ENCODE measurements around the gene LDB2.

LDB2 gene

DNA sequence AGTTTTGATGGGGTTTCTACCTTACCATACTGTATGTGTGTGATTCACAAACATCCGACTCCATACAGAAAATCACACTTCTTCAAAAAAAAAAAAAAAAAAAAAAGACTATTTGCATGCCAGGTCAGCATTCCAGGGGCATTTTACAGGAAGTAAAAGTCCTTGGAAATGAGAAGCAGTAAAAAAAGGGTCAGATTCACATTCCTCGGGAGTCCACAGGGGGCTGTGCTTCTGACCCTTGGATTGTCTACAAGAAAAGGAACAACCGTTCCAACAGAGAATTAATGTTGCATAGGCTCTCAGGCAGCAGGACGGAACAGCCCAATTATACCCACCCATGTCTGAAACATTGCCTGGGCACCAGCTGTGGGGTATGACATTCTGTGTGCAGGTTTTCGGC is 290.3 kb downstream of the LDB2 start:
- DNase-seq (ENCODE audit: extremely low spot score), result no peak
- TF ChIP-seq TARDBP (IDR thresholded peaks at IDR 0.05), result no peak
- no peak for TF ChIP-seq LEF1 (IDR thresholded peaks at IDR 0.05; ENCODE audit: borderline replicate concordance)
- TF ChIP-seq NFRKB (IDR thresholded peaks at IDR 0.05), result no peak
- no peak for TF ChIP-seq FOXM1 (IDR thresholded peaks at IDR 0.05; ENCODE audit: borderline replicate concordance)
- TF ChIP-seq SP1 (IDR thresholded peaks at IDR 0.05), result no peak
- no peak for TF ChIP-seq FOXA1 (IDR thresholded peaks at IDR 0.05)
- TF ChIP-seq HDGF (IDR thresholded peaks at IDR 0.05; ENCODE audit: borderline replicate concordance), result no peak
- no peak for TF ChIP-seq FOXK2 (IDR thresholded peaks at IDR 0.05)
- no peak for TF ChIP-seq PKNOX1 (IDR thresholded peaks at IDR 0.05)
- TF ChIP-seq ELF4 (IDR thresholded peaks at IDR 0.05), result no peak
- ChIA-PET CTCF (no interaction called here), POLR2A (no interaction called here)

DNA sequence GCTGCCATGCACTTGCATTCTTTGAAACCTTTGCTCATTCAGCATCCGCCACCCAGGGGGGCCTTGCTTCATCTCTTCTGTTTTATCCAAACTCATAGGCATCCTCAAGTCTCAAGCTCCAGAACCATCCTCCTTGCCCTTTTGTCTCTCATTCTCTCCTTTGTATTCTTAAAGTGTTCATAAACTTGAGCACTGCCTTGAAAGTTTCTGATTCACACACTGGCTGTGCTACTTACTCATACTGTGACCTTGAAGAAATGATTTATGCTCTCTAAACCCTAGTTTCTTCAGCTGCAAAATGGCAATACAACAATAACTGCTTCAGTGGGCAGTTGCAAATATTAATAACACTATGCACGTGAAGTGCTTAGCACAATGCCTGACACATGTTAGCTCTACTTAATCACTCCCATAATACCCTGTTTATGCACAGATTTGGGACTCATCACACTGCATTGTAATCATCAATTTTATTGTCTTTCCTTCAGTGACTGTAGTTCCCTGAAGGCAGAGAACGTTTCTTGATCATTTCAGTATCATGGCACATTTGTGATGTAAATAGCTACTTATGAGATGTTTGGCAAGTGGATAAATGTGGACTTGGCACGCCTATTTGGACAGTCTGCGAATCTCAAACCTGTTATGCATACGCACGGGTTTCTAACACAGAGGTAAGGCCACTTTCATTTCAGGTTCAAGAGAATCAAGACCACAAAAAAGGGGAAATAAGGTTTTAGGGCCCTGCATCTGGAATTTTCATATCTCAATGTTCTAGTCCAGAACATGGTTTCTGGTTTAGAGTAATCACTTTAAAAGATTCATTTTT is 291.0 kb downstream of the LDB2 start:
- ChIA-PET CTCF (no interaction called here), POLR2A (no interaction called here)
- no peak for DNase-seq (ENCODE audit: extremely low spot score)
- TF ChIP-seq CTBP1 (IDR thresholded peaks at IDR 0.05; ENCODE audit: borderline replicate concordance), result no peak
- TF ChIP-seq FOXM1 (IDR thresholded peaks at IDR 0.05; ENCODE audit: borderline replicate concordance), result no peak

- no peak for DNase-seq (ENCODE audit: extremely low spot score)
- ChIA-PET POLR2A (no interaction called here), CTCF (no interaction called here)
- TF ChIP-seq BHLHE40 (IDR thresholded peaks at IDR 0.05; ENCODE audit: borderline replicate concordance), result no peak
- no peak for TF ChIP-seq FOXK2 (IDR thresholded peaks at IDR 0.05)
- no peak for TF ChIP-seq LEF1 (IDR thresholded peaks at IDR 0.05; ENCODE audit: borderline replicate concordance)
- no peak for TF ChIP-seq SUZ12 (IDR thresholded peaks at IDR 0.05)
- no peak for TF ChIP-seq L3MBTL2 (conservative IDR thresholded peaks at IDR 0.05)
- no peak for TF ChIP-seq ZNF384 (IDR thresholded peaks at IDR 0.05)
- TF ChIP-seq ELF4 (IDR thresholded peaks at IDR 0.05), result no peak
- TF ChIP-seq TARDBP (IDR thresholded peaks at IDR 0.05), result no peak
- TF ChIP-seq ARNT (IDR thresholded peaks at IDR 0.05), result no peak
- no peak for TF ChIP-seq HDGF (IDR thresholded peaks at IDR 0.05; ENCODE audit: borderline replicate concordance)
- TF ChIP-seq FOXM1 (IDR thresholded peaks at IDR 0.05; ENCODE audit: borderline replicate concordance), result no peak
- TF ChIP-seq PKNOX1 (IDR thresholded peaks at IDR 0.05), result no peak
- no peak for TF ChIP-seq FOXA1 (IDR thresholded peaks at IDR 0.05)
- no peak for TF ChIP-seq CTBP1 (IDR thresholded peaks at IDR 0.05; ENCODE audit: borderline replicate concordance)
- TF ChIP-seq SP1 (IDR thresholded peaks at IDR 0.05), result no peak
- TF ChIP-seq NFRKB (IDR thresholded peaks at IDR 0.05), result no peak
These were observed 291.8 kb downstream of the LDB2 start for GRCh38 chr4:16606691-16607090.

DNA sequence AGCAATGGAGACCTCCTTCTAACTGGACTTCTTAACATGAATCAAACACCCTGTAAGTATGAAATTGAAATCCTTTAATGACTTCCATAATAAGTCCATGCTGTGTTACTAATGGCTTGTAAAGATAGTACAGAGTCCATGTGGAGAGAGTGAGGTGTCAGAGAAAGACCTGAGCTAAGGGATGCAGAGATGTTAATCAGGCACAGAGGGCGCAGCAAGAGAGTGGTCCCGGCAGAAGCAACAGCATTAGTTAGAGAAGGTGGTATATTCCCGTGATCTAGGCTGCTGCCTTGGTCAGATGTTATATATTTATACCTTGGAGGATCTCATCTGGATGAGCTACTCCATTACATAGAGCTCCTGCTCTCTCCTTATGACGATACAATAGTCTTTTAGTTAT is 295.3 kb downstream of the LDB2 start:
- ChIA-PET CTCF (no interaction called here), POLR2A (no interaction called here)
- DNase-seq (ENCODE audit: extremely low spot score), result no peak
- no peak for TF ChIP-seq LEF1 (IDR thresholded peaks at IDR 0.05; ENCODE audit: borderline replicate concordance)
- no peak for TF ChIP-seq TARDBP (IDR thresholded peaks at IDR 0.05)
- TF ChIP-seq CTBP1 (IDR thresholded peaks at IDR 0.05; ENCODE audit: borderline replicate concordance), result no peak
- no peak for TF ChIP-seq ZNF384 (IDR thresholded peaks at IDR 0.05)
- no peak for TF ChIP-seq FOXM1 (IDR thresholded peaks at IDR 0.05; ENCODE audit: borderline replicate concordance)
- no peak for TF ChIP-seq SUZ12 (IDR thresholded peaks at IDR 0.05)
- TF ChIP-seq L3MBTL2 (conservative IDR thresholded peaks at IDR 0.05), result no peak
- no peak for TF ChIP-seq SP1 (IDR thresholded peaks at IDR 0.05)
- no peak for TF ChIP-seq FOXK2 (IDR thresholded peaks at IDR 0.05)
- TF ChIP-seq HDGF (IDR thresholded peaks at IDR 0.05; ENCODE audit: borderline replicate concordance), result no peak
- TF ChIP-seq NFRKB (IDR thresholded peaks at IDR 0.05), result no peak
- TF ChIP-seq FOXA1 (IDR thresholded peaks at IDR 0.05), result no peak
- no peak for TF ChIP-seq ARNT (IDR thresholded peaks at IDR 0.05)
- TF ChIP-seq PKNOX1 (IDR thresholded peaks at IDR 0.05), result no peak
- TF ChIP-seq BHLHE40 (IDR thresholded peaks at IDR 0.05; ENCODE audit: borderline replicate concordance), result no peak
- no peak for TF ChIP-seq ELF4 (IDR thresholded peaks at IDR 0.05)

GRCh38 chr4:16598597-16599206 is 299.7 kb downstream of the LDB2 start:
- TF ChIP-seq HDGF (IDR thresholded peaks at IDR 0.05; ENCODE audit: borderline replicate concordance) (no peak), SUZ12 (IDR thresholded peaks at IDR 0.05) (no peak), TARDBP (IDR thresholded peaks at IDR 0.05) (no peak), FOXA1 (IDR thresholded peaks at IDR 0.05) (no peak), ELF4 (IDR thresholded peaks at IDR 0.05) (no peak), L3MBTL2 (conservative IDR thresholded peaks at IDR 0.05) (no peak), BHLHE40 (IDR thresholded peaks at IDR 0.05; ENCODE audit: borderline replicate concordance) (no peak), CTBP1 (IDR thresholded peaks at IDR 0.05; ENCODE audit: borderline replicate concordance) (no peak), LEF1 (IDR thresholded peaks at IDR 0.05; ENCODE audit: borderline replicate concordance) (no peak)
- ChIA-PET CTCF (no interaction called here), POLR2A (no interaction called here)
- no peak for DNase-seq (ENCODE audit: extremely low spot score)
